Keratinocyte (primary cell): ENCODE results near the gene PLCD1. TPM values are rescaled to one million over a fixed set of nuclear protein-coding genes. Genes with fewer than 3 reads are reported as not detected.
"Not testable (repeated sequence)": the region's sequence is repeated elsewhere in the genome, so short reads cannot be mapped to it uniquely, and the experiment has no call there.

ENCODE experiments used
- DNase-seq: peaks from one replicate; pipeline ENCODE4 v3.0.0-alpha.2; 2011; ENCODE audit warnings: low read depth, missing footprints, low spot score
- FAIRE-seq: peaks from 2 replicates; lab custom pipeline; 2011; peaks lifted over from hg19 to GRCh38; lab: Jason Lieb, UNC
- H2AFZ ChIP-seq: 2 replicates; pipeline ENCODE4 v1.6.0; 2012; ENCODE audit warnings: low read length, control low read depth, inconsistent platforms; ENCODE audit not compliant: control insufficient read depth
- H3K27ac ChIP-seq: 2 replicates; pipeline ENCODE4 v1.5.1; 2011; ENCODE audit warnings: low read length; ENCODE audit not compliant: control insufficient read depth, insufficient read depth
- H3K27me3 ChIP-seq: 3 replicates; pipeline ENCODE4 v1.6.0; 2011; ENCODE audit warnings: low read length; ENCODE audit not compliant: control insufficient read depth, insufficient read depth; ENCODE audit errors: extremely low read depth
- H3K36me3 ChIP-seq, 2 experiments: 2 replicates in 1 of 2; 3 replicates in 1 of 2; pipeline ENCODE4 v1.5.1; 2011; ENCODE audit warnings: low read length in 2 of 2, mild to moderate bottlenecking in 1 of 2; ENCODE audit not compliant: control insufficient read depth in 2 of 2, insufficient read depth in 2 of 2; ENCODE audit errors: extremely low read depth in 1 of 2
- H3K4me1 ChIP-seq: 3 replicates; pipeline ENCODE4 v1.5.1; 2011; ENCODE audit warnings: low read length; ENCODE audit not compliant: control insufficient read depth, insufficient read depth; ENCODE audit errors: extremely low read depth
- H3K4me2 ChIP-seq: 3 replicates; pipeline ENCODE4 v1.6.0; 2011; ENCODE audit warnings: low read depth, low read length; ENCODE audit not compliant: control insufficient read depth, insufficient read depth; ENCODE audit errors: extremely low read depth
- H3K4me3 ChIP-seq, 3 experiments: fragments of 200-600 bp in 1 of 3; sonication (generic) in 1 of 3; 2 replicates in 2 of 3; 3 replicates in 1 of 3; pipeline ENCODE4 v1.5.1; 2011 to 2016; ENCODE audit warnings: low read length in 3 of 3, mild to moderate bottlenecking in 3 of 3, control low read depth in 2 of 3, inconsistent platforms in 1 of 3, low read depth in 1 of 3, mixed read lengths in 1 of 3, mixed run types in 1 of 3, moderate library complexity in 1 of 3; ENCODE audit not compliant: control insufficient read depth in 2 of 3, insufficient read depth in 2 of 3; ENCODE audit errors: extremely low read depth in 1 of 3
- H3K79me2 ChIP-seq: 2 replicates; pipeline ENCODE4 v1.6.0; 2012; ENCODE audit warnings: low read length; ENCODE audit not compliant: control insufficient read depth, insufficient read depth
- H3K9ac ChIP-seq: 3 replicates; pipeline ENCODE4 v1.6.0; 2011; ENCODE audit warnings: low read length; ENCODE audit not compliant: control insufficient read depth, insufficient read depth; ENCODE audit errors: extremely low read depth
- H3K9me1 ChIP-seq: 3 replicates; pipeline ENCODE4 v1.6.0; 2011; ENCODE audit warnings: low read length; ENCODE audit not compliant: control insufficient read depth, insufficient read depth; ENCODE audit errors: extremely low read depth
- H3K9me3 ChIP-seq: 2 replicates; pipeline ENCODE4 v1.5.1; 2012; ENCODE audit warnings: low read depth, low read length; ENCODE audit not compliant: control insufficient read depth
- H4K20me1 ChIP-seq: 3 replicates; pipeline ENCODE4 v1.6.0; 2011; ENCODE audit warnings: low read length; ENCODE audit not compliant: control insufficient read depth, insufficient read depth; ENCODE audit errors: extremely low read depth
- CTCF ChIP-seq, 3 experiments: IDR thresholded peaks in 1 of 3; conservative IDR thresholded peaks in 1 of 3; optimal IDR thresholded peaks in 1 of 3; 2 replicates in 2 of 3; 3 replicates in 1 of 3; pipeline versions ENCODE3 to v1.5.1; 2011; ENCODE audit warnings: low read length in 3 of 3, mild to moderate bottlenecking in 3 of 3, moderate library complexity in 2 of 3, control low read depth in 1 of 3, inconsistent platforms in 1 of 3; ENCODE audit not compliant: insufficient read depth in 2 of 3; ENCODE audit errors: extremely low read depth in 1 of 3
- EZH2 ChIP-seq: IDR thresholded peaks from one replicate; pipeline ENCODE4 v1.6.1; 2012; ENCODE audit warnings: inconsistent platforms, mild to moderate bottlenecking, low read length, moderate library complexity
- dilution Hi-C: fragments of 300-500 bp; cut with MboI; formaldehyde crosslinking; loops from one replicate; pipeline ENCODE4 v1.7.0; 2020; ENCODE audit warnings: low sequenced_read_pairs; ENCODE audit not compliant: extremely low pct_ligation_motif_present
- polyA plus RNA-seq, 5 experiments: library from polyadenylated mRNA; depleted of rRNA in 3 of 5; stranded (reverse) in 3 of 5; stranded (forward) in 1 of 5; unstranded in 1 of 5; fragments of >200 nt; gene quantifications; 1 replicate in 1 of 5; 2 replicates in 3 of 5; 3 replicates in 1 of 5; pipeline versions ENCODE4 v1.2.1 to v1.2.3, GENCODE V29; 2011 to 2012; ENCODE audit warnings: missing spikeins in 2 of 5, low read depth in 1 of 5, low replicate concordance in 1 of 5

The PLCD1 gene
- polyA plus RNA-seq, 1 donor (not counting 4 experiments of a cell fraction or from before 2014, with no cell fraction given), result 26.0 TPM

- Histone ChIP-seq H3K9me3 (no peaks in the 10 kb centered on the region), H3K9me1 (no peaks in the 10 kb centered on the region), H3K36me3 (peaks cover 34 to 50% of the 10 kb centered on the region in 2 experiments), H3K4me3 (no peak overlapping the region), H2AFZ (no peak overlapping the region), H3K27me3 (no peaks in the 10 kb centered on the region), H3K4me2 (no peak overlapping the region), H3K9ac (no peak overlapping the region), H3K27ac (no peak overlapping the region), H3K4me1 (no peaks in the 10 kb centered on the region), H4K20me1 (no peaks in the 10 kb centered on the region), H3K79me2 (no peaks in the 10 kb centered on the region)
- TF ChIP-seq EZH2 (no peak), CTCF (optimal IDR thresholded peaks at IDR 0.05 in 1 of 3, IDR thresholded peaks at IDR 0.05 in 1 of 3, conservative IDR thresholded peaks at IDR 0.05 in 1 of 3; ENCODE audit: extremely low read depth in 1 of 3, insufficient read depth in 2 of 3, low read length in 3 of 3) (no peak)
- FAIRE-seq (no peak), DNase-seq (no peak)
- dilution Hi-C loops, result no loop called here
These were observed 56.0 kb downstream of the PLCD1 start for GRCh38 chr3:37973246-37974054.

- H3K79me2 ChIP-seq, FAIRE-seq, H3K9me3 ChIP-seq, DNase-seq, H3K4me2 ChIP-seq, H3K4me3 ChIP-seq, dilution Hi-C loops, H3K27ac ChIP-seq, H3K9me1 ChIP-seq, H3K9ac ChIP-seq, H4K20me1 ChIP-seq, H3K27me3 ChIP-seq, H3K4me1 ChIP-seq, H2AFZ ChIP-seq: not testable (repeated sequence)
- peaks cover 34 to 50% of the 10 kb centered on the region in 2 experiments for H3K36me3 ChIP-seq
These were observed 57.4 kb downstream of the PLCD1 start for GRCh38 chr3:37972056-37972455.
